Stimulated activated CD8-positive, alpha-beta memory T cell treated with anti-CD3 and anti-CD28 coated beads, Interleukin-7, amount 100 ng/mL, for 1 hour (primary cell): ENCODE measurements around the gene BTNL9.
"Not testable (repeated sequence)": the region's sequence is repeated elsewhere in the genome, so short reads cannot be mapped to it uniquely, and the experiment has no call there.

ENCODE experiments used
- DNase-seq, 2 donors: peaks; one replicate each; pipeline ENCODE4 v3.0.0-alpha.2; 2020; ENCODE audit warnings: low read depth in 2 of 2

The BTNL9 gene

DNA sequence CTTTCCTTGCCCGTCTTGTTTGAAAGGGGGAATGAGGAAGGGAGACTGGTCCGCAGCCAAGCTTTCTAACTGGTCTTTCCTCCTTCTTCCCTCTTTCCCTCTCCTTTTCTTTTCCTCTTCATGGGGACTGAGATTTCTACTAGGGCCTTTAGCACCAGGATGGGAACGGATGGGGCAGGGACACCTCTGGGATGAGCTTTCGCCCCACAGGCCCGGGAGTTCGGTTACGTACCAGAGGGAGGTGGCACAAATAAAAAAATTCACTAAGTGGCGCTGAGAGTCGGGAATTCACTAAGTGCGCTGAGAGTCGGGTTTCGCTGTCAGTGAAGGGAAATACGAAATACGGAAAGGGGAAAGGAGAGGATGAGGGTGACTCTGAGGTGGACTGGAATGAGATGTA is 21.6 kb downstream of the BTNL9 start:
- DNase-seq = no peak

DNA sequence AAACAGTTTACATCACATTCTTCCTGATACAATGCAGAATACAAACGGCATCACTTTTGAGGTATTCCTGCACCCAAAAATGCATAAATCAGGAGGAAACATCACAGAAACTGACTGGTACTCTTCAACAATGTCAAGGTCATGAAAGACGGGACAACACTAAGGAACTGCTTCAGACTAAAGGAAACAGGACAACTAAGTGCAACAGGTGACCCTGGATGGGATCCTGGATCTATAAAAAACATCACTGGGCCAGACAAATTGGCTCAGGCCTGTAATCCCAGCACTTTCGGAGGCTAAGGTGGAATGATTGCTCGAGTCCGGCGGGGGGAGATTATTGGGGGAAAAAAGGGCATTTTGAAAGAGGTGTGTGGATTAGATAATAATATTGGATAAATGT is 22.6 kb downstream of the BTNL9 start:
- DNase-seq = no peak

DNA sequence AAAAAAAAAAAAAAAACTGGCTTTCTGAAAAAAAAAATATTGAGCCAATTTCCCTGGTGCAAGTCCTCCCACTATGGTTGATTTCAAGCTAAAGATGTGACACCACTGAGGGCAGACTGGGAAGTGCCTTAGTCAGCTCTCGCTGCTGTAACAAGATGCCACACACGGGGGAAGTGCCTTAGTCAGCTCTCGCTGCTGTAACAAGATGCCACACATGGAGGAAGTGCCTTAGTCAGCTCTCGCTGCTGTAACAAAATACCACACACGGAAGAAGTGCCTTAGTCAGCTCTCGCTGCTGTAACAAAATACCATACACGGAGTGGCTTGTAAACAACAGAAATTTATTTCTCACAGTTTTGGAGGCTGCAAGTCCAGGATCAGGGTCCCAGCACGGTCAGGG is 23.4 kb downstream of the BTNL9 start:
- no peak for DNase-seq

DNA sequence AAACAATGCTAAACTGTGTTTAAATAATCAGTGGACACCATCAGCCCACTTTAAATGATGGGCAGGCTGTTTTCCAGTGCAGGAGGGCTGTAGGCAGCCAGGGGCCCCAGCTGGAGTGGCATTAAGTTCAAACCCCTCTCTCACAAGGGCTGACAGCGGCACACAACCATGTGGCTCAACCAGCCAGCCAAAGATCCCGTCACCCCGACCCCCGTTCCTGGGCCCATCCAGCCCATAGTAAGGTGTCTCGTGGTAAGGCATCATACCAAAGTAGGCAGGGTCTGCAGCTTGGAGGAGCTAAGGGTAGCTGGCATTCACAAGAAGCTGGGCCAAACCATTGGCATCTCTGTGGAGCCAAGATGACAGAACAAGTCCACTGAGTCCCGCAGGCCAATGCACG is 24.9 kb downstream of the BTNL9 start:
- no peak for DNase-seq

DNA sequence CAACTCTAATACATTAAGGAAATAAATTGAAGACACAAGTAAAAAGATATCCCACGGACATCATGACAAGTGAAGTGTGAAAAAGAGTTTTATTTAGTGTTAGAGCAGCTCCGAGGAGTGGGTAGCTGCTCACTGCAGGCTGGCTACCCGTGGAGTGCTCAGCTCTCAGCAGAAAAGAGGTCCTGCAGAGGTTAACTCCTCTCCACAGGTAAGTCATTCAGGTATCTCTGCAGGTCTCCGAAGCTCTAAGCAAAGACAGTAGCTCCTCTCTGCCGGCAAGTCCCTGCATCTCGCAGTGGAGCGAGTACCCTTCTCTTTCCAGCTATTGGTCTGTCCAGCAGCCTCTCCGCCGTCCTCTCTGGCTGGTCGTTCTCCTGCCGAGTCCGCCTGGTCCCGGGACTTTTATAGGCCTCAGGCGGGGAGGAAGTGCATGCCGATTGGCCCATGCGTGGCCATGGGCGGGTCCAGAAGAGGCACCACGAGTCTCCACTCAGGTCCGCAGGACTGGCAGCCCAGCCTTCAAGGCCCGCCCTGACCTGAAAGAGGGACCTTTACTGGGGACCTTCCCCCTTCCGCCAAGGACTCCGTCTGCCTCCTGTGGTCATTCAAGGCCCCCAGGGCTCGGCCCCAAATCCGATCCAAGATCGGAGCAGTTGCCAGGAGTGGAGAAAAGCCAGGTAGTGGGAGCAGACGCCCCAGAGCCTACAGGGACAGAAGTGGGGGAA is 29.9 kb downstream of the BTNL9 start:
- no peak for DNase-seq

- DNase-seq = no peak
Observed at GRCh38 chr5:181070523-181070922, 30.5 kb downstream of the BTNL9 start.

- DNase-seq = no peak
Observed at GRCh38 chr5:181071257-181071656, 31.2 kb downstream of the BTNL9 start.

DNA sequence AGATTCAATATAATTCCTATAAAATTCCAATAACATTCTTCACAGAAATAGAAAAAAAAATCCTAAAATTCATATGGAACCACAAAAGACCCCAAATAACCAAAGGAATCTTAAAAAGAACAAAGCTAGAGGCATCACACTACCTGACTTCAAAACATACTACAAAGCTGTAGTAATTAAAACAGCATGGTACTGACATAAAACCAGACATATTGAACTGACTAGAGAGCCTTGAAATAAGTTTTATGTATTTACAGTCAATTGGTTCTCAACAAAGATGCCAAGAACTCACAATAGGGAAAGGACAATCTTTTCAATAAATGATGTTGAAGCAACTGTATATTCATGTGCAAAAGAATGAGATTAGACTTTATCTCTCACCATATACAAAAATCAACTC is 36.9 kb downstream of the BTNL9 start:
- no peak for DNase-seq

DNA sequence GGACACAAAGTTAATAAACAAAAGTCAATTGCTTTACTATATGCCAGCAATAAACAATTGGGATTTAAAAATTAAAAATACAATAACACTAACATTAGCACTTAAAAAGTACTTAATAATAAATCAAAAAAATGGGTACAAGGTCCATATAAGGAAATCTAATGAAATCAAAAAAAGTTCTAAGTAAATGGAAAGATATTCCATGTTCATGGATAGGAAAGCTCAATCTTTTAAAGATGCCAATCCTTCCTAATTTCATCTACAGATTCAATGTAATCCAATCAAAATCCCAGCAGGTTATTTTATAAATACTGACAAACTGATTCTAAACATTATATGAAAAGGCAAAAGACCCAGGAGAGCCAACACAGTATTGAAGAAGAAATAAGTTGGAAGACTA is 41.9 kb downstream of the BTNL9 start:
- DNase-seq = no peak

DNA sequence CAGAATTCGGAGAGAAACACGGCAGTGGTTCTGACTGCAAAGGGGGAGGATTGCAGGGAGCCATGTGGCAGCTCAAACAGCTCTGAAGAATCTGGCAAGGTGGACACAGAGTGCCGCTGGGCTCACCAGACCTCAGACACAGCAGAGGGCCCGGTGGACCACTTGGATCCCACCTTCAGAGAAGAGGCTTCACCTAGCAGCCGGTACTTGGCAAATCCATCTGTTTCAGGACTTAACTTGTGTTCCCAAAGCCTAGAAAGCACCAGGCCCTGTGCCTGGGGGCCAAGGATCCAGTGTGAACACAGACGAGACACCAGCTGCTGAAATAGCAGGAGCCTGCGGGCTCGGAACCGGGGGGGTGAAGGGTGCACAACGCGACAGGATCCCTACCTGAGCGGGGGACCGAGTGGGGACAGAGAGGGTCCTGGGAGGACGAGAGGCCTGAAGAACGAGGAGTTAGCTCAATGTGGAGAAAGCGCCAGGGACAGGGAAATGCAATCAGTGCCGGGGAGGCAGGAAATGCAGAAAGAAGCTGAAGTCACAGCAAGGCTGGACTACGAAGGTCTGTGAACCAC is 44.6 kb downstream of the BTNL9 start:
- DNase-seq = no peak

- no peak for DNase-seq
Observed at GRCh38 chr5:181086026-181086883, 46.2 kb downstream of the BTNL9 start.

DNA sequence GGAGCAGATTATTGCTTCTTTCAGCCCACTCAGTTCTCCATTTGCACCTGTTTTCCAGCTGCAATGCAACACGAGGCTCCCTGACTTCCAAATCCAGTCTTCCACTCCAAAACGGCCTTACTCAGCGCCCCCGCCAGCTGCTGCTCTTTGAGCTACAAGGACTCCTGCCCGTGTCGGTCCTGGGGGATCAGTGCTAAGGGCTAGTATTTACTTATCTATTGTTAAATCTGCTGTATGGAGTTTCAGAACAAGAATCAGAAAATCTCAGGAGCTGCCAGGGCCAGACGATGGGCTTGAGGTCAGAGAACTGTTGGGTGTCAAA is 46.8 kb downstream of the BTNL9 start:
- DNase-seq = no peak

- no peak for DNase-seq
Observed at GRCh38 chr5:181087309-181087708, 47.2 kb downstream of the BTNL9 start.

DNA sequence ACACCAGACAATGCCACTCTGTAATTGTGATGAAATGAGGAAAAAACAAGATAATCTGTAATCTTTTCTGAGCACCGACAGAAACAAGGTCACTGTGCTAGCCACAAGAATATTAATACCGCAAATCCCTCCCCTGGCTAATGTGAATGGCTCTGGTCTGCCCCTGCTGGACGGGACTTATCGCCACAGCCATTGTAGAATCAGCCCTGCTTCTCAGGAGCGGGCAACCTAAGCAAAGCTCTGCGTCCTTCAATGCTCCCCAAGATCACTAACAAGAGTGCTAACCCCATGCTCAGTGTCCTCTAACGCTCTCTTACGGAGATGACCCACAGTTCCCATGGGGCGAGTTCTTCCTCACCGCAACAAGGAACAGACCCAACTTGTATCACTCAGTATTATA is 48.2 kb downstream of the BTNL9 start:
- DNase-seq = no peak

DNA sequence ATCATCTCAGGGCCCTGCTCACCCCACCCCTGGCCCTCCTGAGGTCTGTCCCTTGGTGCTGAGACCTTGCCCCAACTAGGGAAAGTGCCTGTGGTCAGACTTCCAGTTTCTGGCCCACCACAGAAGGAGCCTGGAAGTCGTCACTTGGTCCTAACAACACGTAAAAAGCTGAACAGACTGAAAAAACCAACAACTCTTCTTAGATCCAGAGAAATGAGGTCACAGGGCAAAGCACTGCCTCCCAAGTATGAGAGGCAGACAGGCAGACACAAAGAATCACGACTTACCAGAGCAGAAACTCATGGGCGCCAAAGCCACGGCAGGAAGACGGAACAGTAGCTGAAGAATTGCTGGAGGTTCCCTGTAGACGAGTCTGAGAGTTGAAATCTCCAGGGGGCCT is 52.4 kb downstream of the BTNL9 start:
- DNase-seq = no peak

DNA sequence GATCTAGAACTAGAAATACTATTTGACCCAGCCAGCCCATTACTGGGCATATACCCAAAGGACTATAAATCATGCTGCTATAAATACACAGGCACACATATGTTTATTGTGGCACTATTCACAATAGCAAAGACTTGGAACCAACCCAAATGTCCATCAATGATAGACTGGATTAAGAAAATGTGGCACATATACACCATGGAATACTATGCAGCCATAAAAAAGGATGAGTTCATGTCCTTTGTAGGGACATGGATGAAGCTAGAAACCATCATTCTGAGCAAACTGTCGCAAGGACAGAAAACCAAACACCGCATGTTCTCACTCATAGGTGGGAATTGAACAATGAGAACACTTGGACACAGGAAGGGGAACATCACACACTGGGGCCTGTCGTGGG is 55.1 kb downstream of the BTNL9 start:
- DNase-seq = not testable (repeated sequence)

DNA sequence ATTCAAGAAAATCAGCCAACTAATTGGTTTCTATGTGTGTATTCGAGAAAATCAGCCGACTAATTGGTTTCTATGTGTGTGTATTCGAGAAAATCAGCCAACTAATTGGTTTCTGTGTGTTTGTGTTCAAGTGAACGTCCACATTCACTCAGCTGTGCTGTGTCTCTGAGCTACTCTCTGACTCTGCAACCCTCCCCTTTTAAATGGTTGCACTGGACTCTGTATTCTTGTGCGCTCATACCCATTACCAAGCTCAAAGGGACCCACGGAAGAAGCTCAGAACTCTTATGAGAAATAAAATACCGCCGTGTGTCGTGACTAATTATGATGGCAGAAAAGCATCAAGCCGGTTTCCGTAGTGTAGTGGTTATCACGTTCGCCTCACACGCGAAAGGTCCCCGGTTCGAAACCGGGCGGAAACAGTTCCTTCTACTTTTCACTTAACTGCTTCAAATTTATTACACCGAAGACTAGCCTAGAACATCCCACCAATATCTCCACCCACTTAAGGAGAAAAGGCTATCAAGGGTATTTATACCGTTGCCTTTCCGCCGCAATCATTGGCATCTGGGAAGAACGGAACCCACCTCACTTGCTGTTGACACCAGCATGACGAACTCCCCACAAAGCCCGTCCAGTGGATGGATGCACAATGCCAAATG is 56.8 kb downstream of the BTNL9 start:
- not testable (repeated sequence) for DNase-seq

DNA sequence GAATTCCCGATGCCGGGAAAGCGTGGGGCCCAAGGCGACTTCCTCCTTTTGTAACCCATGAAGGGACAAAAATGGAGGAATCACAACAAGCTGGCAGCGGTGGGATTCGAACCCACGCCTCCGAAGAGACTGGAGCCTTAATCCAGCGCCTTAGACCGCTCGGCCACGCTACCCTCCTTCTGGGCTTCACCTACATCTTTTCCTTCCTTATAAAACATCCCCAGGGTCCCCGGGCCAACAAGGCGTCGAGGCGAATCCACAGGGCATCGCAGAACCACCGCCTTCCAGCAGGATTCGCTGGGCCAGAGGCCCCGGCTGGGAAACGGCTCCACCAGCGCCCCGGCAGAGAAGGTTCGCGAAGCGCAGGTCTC is 57.3 kb downstream of the BTNL9 start:
- not testable (repeated sequence) for DNase-seq

- DNase-seq = not testable (repeated sequence)
Observed at GRCh38 chr5:181097759-181098491, 57.9 kb downstream of the BTNL9 start.

DNA sequence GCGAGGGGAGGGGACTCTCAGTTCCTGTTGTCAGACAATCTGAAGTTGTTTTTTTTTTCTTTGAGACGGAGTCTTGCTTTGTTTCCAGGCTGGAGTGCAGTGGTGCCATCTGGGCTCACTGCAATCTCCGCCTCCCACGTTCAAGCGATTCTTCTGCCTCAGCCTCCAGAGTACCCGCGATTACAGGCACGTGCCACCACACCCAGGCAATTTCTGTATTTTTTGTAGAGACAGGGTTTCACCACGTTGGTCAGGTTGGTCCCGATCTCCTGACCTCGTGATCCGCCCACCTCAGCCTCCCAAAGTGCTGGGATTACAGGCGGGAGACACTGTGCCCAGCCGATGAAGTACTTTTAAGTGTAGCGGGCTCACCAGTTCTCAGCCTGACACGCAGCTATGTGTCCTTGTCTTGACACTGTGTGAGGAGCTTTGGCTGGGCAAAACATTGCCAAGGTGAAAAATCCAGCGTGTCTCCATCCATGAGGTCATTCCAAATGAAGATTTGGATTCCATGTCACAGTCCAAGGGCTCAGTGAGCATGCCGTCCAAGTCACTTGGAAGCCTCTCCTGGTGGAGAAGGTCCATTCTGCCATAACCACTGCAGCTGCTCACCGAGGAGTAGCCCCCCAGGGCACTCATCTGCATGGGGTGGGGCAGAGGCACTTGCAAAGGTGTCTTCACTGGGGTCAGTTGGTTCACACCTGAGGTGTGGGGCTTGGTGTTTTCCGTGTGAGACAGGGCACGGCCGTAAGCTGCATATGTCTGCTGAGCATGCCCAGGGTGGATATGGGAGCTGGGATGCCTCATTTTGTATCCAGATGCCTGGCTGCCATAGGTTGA is 58.9 kb downstream of the BTNL9 start:
- no peak for DNase-seq

GRCh38 chr5:181099602-181100086 is 59.6 kb downstream of the BTNL9 start:
- no peak for DNase-seq
